ENCODE results near the gene ATXN10. TPM values are rescaled to one million over a fixed set of nuclear protein-coding genes. Genes with fewer than 3 reads are reported as not detected.

The ATXN10 gene
- total RNA-seq, 1 experiment from 2014 or later: 135 TPM

DNA sequence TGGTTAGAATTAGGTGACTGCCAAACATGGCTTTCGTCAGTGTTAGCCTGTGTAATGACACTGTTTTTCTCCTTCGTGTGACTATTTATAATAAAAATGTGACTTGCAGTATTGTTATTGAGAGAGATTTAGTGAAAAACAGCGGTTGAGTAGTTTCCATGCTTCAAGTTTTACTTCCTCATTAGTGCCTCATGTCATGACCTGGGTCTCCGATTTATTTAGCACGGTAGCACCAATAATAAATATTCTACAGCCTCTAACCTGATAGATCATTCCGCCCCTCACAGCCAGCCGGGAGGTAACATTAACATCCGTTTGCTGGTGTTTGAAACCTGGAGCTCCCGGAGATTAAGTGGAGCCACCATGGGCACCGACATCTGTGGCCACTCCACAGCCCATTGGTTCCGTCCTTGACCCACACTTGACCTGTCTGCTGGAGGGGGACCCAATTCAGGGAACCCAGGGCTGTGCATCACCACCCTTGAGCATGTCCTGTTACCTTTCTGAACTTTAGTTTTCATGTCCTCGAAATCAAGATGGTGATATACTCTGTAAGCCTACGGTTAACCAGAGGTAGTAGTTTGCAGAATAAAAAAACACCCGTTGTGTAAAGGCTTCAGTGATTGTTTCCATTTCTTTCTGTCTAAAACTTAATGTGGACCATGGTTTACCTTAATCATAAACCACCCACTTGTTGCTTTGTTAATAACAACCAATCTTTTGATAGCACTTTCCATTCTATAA, 104.1 kb downstream of the ATXN10 start:
- Histone ChIP-seq H3K9me3 (ENCODE audit: control insufficient read depth in 1 of 2, insufficient read depth in 1 of 2, low read depth in 1 of 2, low read length in 2 of 2) (no peaks in the 10 kb centered on the region), H3K27ac (ENCODE audit: low read depth, low read length) (no peak overlapping the region), H3K36me3 (ENCODE audit: control insufficient read depth in 1 of 2, insufficient read depth in 2 of 2, low read length in 2 of 2) (peaks cover 0 to 3% of the 10 kb centered on the region in 2 experiments; a peak in 1 of 4 replicates), H3K4me2 (ENCODE audit: low read length) (no peak overlapping the region), H3K27me3 (ENCODE audit: insufficient read depth, low read length) (no peaks in the 10 kb centered on the region), H3K4me1 (ENCODE audit: control insufficient read depth in 1 of 2, insufficient read depth in 2 of 2, low read length in 2 of 2) (no peaks in the 10 kb centered on the region), H3K4me3 (replicated peaks in 1 of 2; ENCODE audit: low read depth in 1 of 2, low read length in 2 of 2) (no peak overlapping the region), H3K9me2 (ENCODE audit: insufficient read depth) (no peaks in the 10 kb centered on the region), H3K79me2 (ENCODE audit: insufficient read depth, low read length) (no peaks in the 10 kb centered on the region; the same call in none of the 2 replicates), H3K9ac (ENCODE audit: low read length) (no peak overlapping the region), H2AFZ (ENCODE audit: low read depth, low read length, poor library complexity, severe bottlenecking) (no peak overlapping the region), H4K20me1 (ENCODE audit: insufficient read depth) (no peaks in the 10 kb centered on the region)
- DNase-seq (ENCODE audit: low read depth, low spot score): no peak
- POLR2A ChIA-PET: no interaction called here
- RAD21 ChIA-PET (ENCODE audit: low non-redundant PET in 1 of 2, low total read pairs in 2 of 2, uncharacterized antibody in 2 of 2, unreplicated experiment in 2 of 2): no interaction called here
- CTCF ChIA-PET: no interaction called here
- intact Hi-C loops (cut with micrococcal nuclease): no loop called here
- no TSS peak for BruUV-seq (replicated peaks)
- TF ChIP-seq FOSL1 (IDR thresholded peaks at IDR 0.05; ENCODE audit: low read depth) (no peak), SRF (IDR thresholded peaks at IDR 0.05; ENCODE audit: low read depth) (no peak), CEBPB (IDR thresholded peaks at IDR 0.05; ENCODE audit: low read depth) (no peak), TCF7L2 (IDR thresholded peaks at IDR 0.05; ENCODE audit: borderline replicate concordance, extremely low read depth, insufficient read depth, insufficient read length) (no peak), CBX3 (IDR thresholded peaks at IDR 0.05; ENCODE audit: low read depth) (no peak)
- ATAC-seq: no peak

DNA sequence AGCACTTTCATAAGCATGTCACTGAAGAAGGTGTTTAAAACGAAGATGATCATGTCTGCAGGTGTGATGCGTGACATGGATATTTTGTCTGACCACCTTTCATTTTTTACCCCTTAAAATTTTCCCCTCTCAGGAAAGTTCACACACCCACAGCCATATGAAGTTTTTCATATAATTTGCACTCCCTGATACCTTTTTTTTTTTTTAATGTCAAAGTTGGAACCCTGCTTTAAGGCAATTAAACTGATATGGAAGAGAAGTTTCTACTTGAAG, 104.6 kb downstream of the ATXN10 start:
- BruUV-seq (replicated peaks): no TSS peak
- Histone ChIP-seq H3K9me3 (ENCODE audit: control insufficient read depth in 1 of 2, insufficient read depth in 1 of 2, low read depth in 1 of 2, low read length in 2 of 2) (no peaks in the 10 kb centered on the region), H3K4me3 (replicated peaks in 1 of 2; ENCODE audit: low read depth in 1 of 2, low read length in 2 of 2) (no peak overlapping the region), H2AFZ (ENCODE audit: low read depth, low read length, poor library complexity, severe bottlenecking) (no peak overlapping the region), H3K4me2 (ENCODE audit: low read length) (no peak overlapping the region), H4K20me1 (ENCODE audit: insufficient read depth) (no peaks in the 10 kb centered on the region), H3K9ac (ENCODE audit: low read length) (no peak overlapping the region), H3K36me3 (ENCODE audit: control insufficient read depth in 1 of 2, insufficient read depth in 2 of 2, low read length in 2 of 2) (no peaks in the 10 kb centered on the region), H3K27ac (ENCODE audit: low read depth, low read length) (no peak overlapping the region), H3K9me2 (ENCODE audit: insufficient read depth) (no peaks in the 10 kb centered on the region), H3K27me3 (ENCODE audit: insufficient read depth, low read length) (no peaks in the 10 kb centered on the region), H3K4me1 (ENCODE audit: control insufficient read depth in 1 of 2, insufficient read depth in 2 of 2, low read length in 2 of 2) (no peaks in the 10 kb centered on the region), H3K79me2 (ENCODE audit: insufficient read depth, low read length) (no peaks in the 10 kb centered on the region; the same call in none of the 2 replicates)
- ChIA-PET RAD21 (ENCODE audit: low non-redundant PET in 1 of 2, low total read pairs in 2 of 2, uncharacterized antibody in 2 of 2, unreplicated experiment in 2 of 2) (no interaction called here), POLR2A (no interaction called here), CTCF (no interaction called here)
- ATAC-seq (no peak), DNase-seq (ENCODE audit: low read depth, low spot score) (no peak)
- intact Hi-C loops (cut with micrococcal nuclease): no loop called here
- TF ChIP-seq, protein P1, sequence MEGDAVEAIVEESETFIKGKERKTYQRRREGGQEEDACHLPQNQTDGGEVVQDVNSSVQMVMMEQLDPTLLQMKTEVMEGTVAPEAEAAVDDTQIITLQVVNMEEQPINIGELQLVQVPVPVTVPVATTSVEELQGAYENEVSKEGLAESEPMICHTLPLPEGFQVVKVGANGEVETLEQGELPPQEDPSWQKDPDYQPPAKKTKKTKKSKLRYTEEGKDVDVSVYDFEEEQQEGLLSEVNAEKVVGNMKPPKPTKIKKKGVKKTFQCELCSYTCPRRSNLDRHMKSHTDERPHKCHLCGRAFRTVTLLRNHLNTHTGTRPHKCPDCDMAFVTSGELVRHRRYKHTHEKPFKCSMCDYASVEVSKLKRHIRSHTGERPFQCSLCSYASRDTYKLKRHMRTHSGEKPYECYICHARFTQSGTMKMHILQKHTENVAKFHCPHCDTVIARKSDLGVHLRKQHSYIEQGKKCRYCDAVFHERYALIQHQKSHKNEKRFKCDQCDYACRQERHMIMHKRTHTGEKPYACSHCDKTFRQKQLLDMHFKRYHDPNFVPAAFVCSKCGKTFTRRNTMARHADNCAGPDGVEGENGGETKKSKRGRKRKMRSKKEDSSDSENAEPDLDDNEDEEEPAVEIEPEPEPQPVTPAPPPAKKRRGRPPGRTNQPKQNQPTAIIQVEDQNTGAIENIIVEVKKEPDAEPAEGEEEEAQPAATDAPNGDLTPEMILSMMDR (IDR thresholded peaks at IDR 0.05 in 2 of 3, conservative IDR thresholded peaks at IDR 0.05 in 1 of 3; ENCODE audit: borderline replicate concordance in 1 of 3, insufficient read depth in 1 of 3, low read depth in 2 of 3, low read length in 2 of 3): no peak
- TF ChIP-seq SP1 (IDR thresholded peaks at IDR 0.05; ENCODE audit: low read depth) (no peak), CEBPB (IDR thresholded peaks at IDR 0.05; ENCODE audit: low read depth) (no peak)
